Hematopoietic multipotent progenitor cell (in vitro differentiated cells): ENCODE results near the gene NOVA1. TPM values are rescaled to one million over a fixed set of nuclear protein-coding genes. Genes with fewer than 3 reads are reported as not detected.
A peak's percentile ranks its signal among the peaks of the same experiment; 100 is the strongest.

Experiments used
- DNase-seq, 3 donors: peaks; one replicate each; pipeline ENCODE4 v3.0.0-alpha.2; 2011 to 2015; ENCODE audit warnings: low read depth in 2 of 3, low spot score in 2 of 3
- total RNA-seq: library from RNA; depleted of rRNA; stranded (reverse); fragments of >200 nt; gene quantifications from one replicate; pipeline ENCODE4 v1.2.3, GENCODE V29; 2012

NOVA1 gene
- total RNA-seq, 1 donor = 0.27 TPM

- no peak for DNase-seq
These were observed 143.7 kb downstream of the NOVA1 start for GRCh38 chr14:26454105-26454504.

- no peak for DNase-seq
These were observed 149.5 kb downstream of the NOVA1 start for GRCh38 chr14:26448181-26448855.

- peak in 1 of 3 donors; percentile 1 for DNase-seq
These were observed 153.0 kb downstream of the NOVA1 start for GRCh38 chr14:26444822-26445221.

GRCh38 chr14:26443654-26444053 is 154.2 kb downstream of the NOVA1 start:
- DNase-seq = no peak

- DNase-seq = no peak
These were observed 168.6 kb downstream of the NOVA1 start for GRCh38 chr14:26429205-26429604.

- no peak for DNase-seq
These were observed 170.7 kb downstream of the NOVA1 start for GRCh38 chr14:26427097-26427496.

- DNase-seq = no peak
These were observed 173.3 kb downstream of the NOVA1 start for GRCh38 chr14:26424537-26424936.

GRCh38 chr14:26415618-26416123 is 182.2 kb downstream of the NOVA1 start:
- DNase-seq = no peak

- DNase-seq = no peak
These were observed 182.9 kb downstream of the NOVA1 start for GRCh38 chr14:26414926-26415325.

- no peak for DNase-seq
These were observed 183.7 kb downstream of the NOVA1 start for GRCh38 chr14:26414103-26414502.

- DNase-seq = no peak
These were observed 185.4 kb downstream of the NOVA1 start for GRCh38 chr14:26412421-26412820.

- no peak for DNase-seq
These were observed 187.6 kb downstream of the NOVA1 start for GRCh38 chr14:26410189-26410685.

- no peak for DNase-seq
These were observed 192.9 kb downstream of the NOVA1 start for GRCh38 chr14:26404927-26405326.

GRCh38 chr14:26403760-26404159 is 194.1 kb downstream of the NOVA1 start:
- no peak for DNase-seq

GRCh38 chr14:26402126-26402525 is 195.7 kb downstream of the NOVA1 start:
- no peak for DNase-seq

GRCh38 chr14:26401179-26401968 is 196.5 kb downstream of the NOVA1 start:
- no peak for DNase-seq

GRCh38 chr14:26400373-26400772 is 197.5 kb downstream of the NOVA1 start:
- DNase-seq = no peak

GRCh38 chr14:26398616-26399015 is 199.2 kb downstream of the NOVA1 start:
- DNase-seq = no peak
